ENCODE measurements around the gene GPR179. TPM values are rescaled to one million over a fixed set of nuclear protein-coding genes. Genes with fewer than 3 reads are reported as not detected.
"Not testable (repeated sequence)": the region's sequence is repeated elsewhere in the genome, so short reads cannot be mapped to it uniquely, and the experiment has no call there.

The GPR179 gene
- total RNA-seq, 1 donor from 2014 or later = 0.03 TPM

- Mint-ChIP-seq H3K27ac (no peak overlapping the region), H3K27me3 (ENCODE audit: insufficient read depth) (peaks cover 2% of the 10 kb centered on the region), H3K9me3 (no peaks in the 10 kb centered on the region), H3K4me1 (ENCODE audit: low read depth) (no peaks in the 10 kb centered on the region), H3K4me3 (no peak overlapping the region), H3K36me3 (ENCODE audit: low read depth) (peaks cover 18% of the 10 kb centered on the region)
- intact Hi-C loops (cut with micrococcal nuclease) = no loop called here
- no peak for DNase-seq (ENCODE audit: low spot score)
These were observed 19.0 kb downstream of the GPR179 start for GRCh38 chr17:38324772-38325171.

DNA sequence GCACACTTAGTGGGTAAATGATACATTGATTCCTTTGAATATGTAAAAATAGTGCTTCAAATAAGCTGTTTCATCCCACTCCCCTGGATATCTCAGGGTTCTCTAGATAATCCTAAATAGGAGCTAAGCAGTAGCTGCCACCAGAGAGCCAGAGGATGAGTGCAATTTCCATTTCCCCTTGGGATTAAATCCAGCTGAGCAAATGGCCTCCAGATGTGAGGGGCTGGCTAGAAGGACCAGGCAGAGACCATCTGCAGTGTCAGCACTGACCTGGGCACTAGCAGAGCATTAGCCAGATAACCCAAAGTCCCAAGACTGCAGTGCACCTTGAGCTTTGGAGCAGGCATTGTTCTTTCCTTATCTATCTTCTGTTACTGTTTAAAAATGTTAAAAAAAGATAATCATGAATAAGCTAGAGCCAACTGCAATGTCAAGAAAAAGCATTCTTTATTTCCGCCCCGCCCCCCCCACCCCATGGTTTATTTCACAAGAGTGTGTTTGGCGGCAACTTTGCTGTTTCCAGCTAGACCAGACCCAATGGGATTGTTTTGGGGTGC, 19.5 kb downstream of the GPR179 start:
- Mint-ChIP-seq H3K4me3 (no peak overlapping the region), H3K4me1 (ENCODE audit: low read depth) (no peaks in the 10 kb centered on the region), H3K36me3 (ENCODE audit: low read depth) (peaks cover 18% of the 10 kb centered on the region), H3K27me3 (ENCODE audit: insufficient read depth) (peaks cover 2% of the 10 kb centered on the region), H3K27ac (no peak overlapping the region), H3K9me3 (no peaks in the 10 kb centered on the region)
- intact Hi-C loops (cut with micrococcal nuclease) = no loop called here
- DNase-seq (ENCODE audit: low spot score) = no peak

GRCh38 chr17:38322897-38323296, 20.9 kb downstream of the GPR179 start:
- H3K4me3 Mint-ChIP-seq = no peak overlapping the region
- intact Hi-C loops (cut with micrococcal nuclease) = no loop called here
- H3K27ac Mint-ChIP-seq = no peak overlapping the region
- H3K4me1 Mint-ChIP-seq (ENCODE audit: low read depth) = no peaks in the 10 kb centered on the region
- peaks cover 2% of the 10 kb centered on the region for H3K27me3 Mint-ChIP-seq (ENCODE audit: insufficient read depth)
- H3K36me3 Mint-ChIP-seq (ENCODE audit: low read depth) = peaks cover 21% of the 10 kb centered on the region
- H3K9me3 Mint-ChIP-seq = no peaks in the 10 kb centered on the region
- DNase-seq (ENCODE audit: low spot score) = no peak

GRCh38 chr17:38322156-38322779, 21.5 kb downstream of the GPR179 start:
- H3K36me3 Mint-ChIP-seq (ENCODE audit: low read depth) = peaks cover 21% of the 10 kb centered on the region
- DNase-seq (ENCODE audit: low spot score) = peak; percentile 52
- no peak overlapping the region for H3K27ac Mint-ChIP-seq
- no peak overlapping the region for H3K4me3 Mint-ChIP-seq
- intact Hi-C loops (cut with micrococcal nuclease) = no loop called here
- H3K27me3 Mint-ChIP-seq (ENCODE audit: insufficient read depth) = peaks cover 2% of the 10 kb centered on the region
- no peaks in the 10 kb centered on the region for H3K4me1 Mint-ChIP-seq (ENCODE audit: low read depth)
- H3K9me3 Mint-ChIP-seq = no peaks in the 10 kb centered on the region

DNA sequence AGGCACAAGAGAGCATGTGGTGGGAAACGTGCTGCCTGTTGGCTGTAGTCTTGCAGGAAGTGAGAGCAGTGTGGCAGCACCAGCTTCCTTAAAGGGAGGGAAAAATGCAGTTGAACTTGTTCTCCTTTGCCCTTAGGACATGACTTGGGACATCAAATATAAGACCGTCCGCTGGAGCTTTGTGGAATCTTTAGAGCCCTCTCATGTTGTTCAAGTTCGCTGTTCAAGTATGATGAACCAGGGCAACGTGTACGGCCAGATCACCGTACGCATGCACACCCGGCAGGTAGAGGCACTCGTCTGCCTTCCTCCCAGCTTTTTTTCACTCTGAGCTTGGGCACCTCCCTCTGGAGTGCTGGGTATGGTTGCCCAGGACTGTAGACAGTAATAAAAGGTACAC, 23.3 kb downstream of the GPR179 start:
- Mint-ChIP-seq H3K4me3 (no peak overlapping the region), H3K27me3 (ENCODE audit: insufficient read depth) (no peaks in the 10 kb centered on the region), H3K27ac (no peak overlapping the region), H3K9me3 (no peaks in the 10 kb centered on the region), H3K36me3 (ENCODE audit: low read depth) (peaks cover 26% of the 10 kb centered on the region), H3K4me1 (ENCODE audit: low read depth) (no peaks in the 10 kb centered on the region)
- intact Hi-C loops (cut with micrococcal nuclease) = no loop called here
- no peak for DNase-seq (ENCODE audit: low spot score)

- peaks cover 21% of the 10 kb centered on the region for H3K36me3 Mint-ChIP-seq (ENCODE audit: low read depth)
- no peak overlapping the region for H3K4me3 Mint-ChIP-seq
- H3K4me1 Mint-ChIP-seq (ENCODE audit: low read depth) = peaks cover 6% of the 10 kb centered on the region
- DNase-seq (ENCODE audit: low spot score) = no peak
- no peak overlapping the region for H3K27ac Mint-ChIP-seq
- intact Hi-C loops (cut with micrococcal nuclease) = no loop called here
- H3K27me3 Mint-ChIP-seq (ENCODE audit: insufficient read depth) = no peaks in the 10 kb centered on the region
- H3K9me3 Mint-ChIP-seq = no peaks in the 10 kb centered on the region
These were observed 26.7 kb downstream of the GPR179 start for GRCh38 chr17:38317081-38317480.

GRCh38 chr17:38315497-38315896, 28.3 kb downstream of the GPR179 start:
- Mint-ChIP-seq H3K9me3 (no peaks in the 10 kb centered on the region), H3K27me3 (ENCODE audit: insufficient read depth) (no peaks in the 10 kb centered on the region), H3K27ac (no peak overlapping the region), H3K36me3 (ENCODE audit: low read depth) (peaks cover 15% of the 10 kb centered on the region), H3K4me3 (no peak overlapping the region), H3K4me1 (ENCODE audit: low read depth) (peaks cover 6% of the 10 kb centered on the region)
- intact Hi-C loops (cut with micrococcal nuclease) = no loop called here
- DNase-seq (ENCODE audit: low spot score) = no peak

DNA sequence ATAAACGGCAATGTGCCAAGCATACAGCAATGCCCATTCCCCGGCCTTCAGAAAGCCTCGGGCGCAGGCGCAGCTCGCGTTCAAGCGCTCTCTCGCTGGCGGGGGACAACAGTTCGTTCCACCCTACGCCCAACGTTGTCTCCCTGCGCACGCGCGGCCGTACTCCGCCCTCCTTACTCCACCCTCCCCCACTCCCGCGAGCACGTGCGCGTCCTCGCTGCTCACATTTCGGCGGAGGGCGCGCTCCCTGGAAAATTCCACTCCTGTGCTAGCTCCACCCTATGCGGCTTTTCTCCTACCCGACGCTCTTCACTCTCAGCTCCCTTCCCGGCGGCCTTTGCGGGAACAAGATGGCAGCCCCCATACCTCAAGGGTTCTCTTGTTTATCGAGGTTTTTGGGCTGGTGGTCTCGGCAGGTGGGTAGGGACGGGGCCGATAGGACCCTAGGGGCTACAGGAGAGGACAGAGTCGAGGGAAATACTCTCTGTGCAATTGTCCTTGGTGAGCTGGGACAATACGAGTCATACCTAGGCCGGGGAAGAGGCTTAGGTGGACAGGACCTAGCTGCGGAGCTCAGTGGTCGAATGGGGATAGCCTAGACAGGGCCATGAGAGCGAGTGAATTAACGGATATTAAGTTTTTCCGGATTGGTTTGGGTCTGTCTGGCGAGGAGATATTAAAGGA, 46.8 kb downstream of the GPR179 start, which contains the start of gene MRPL45:
Gene MRPL45 (plus strand): TSS at position 335 of the 684 bp plus-strand sequence. CDS start 16 bp downstream, at position 351.
- H3K4me1 Mint-ChIP-seq (ENCODE audit: low read depth); H3K27me3 Mint-ChIP-seq (ENCODE audit: insufficient read depth); intact Hi-C loops (cut with micrococcal nuclease); H3K9me3 Mint-ChIP-seq; H3K36me3 Mint-ChIP-seq (ENCODE audit: low read depth): not testable (repeated sequence)
- Mint-ChIP-seq H3K27ac (peak within 1 kb of the TSS; percentile 89), H3K4me3 (peak within 1 kb of the TSS; percentile 95)
- peak; percentile 96 for DNase-seq (ENCODE audit: low spot score)

- H3K4me1 Mint-ChIP-seq (ENCODE audit: low read depth); H3K9me3 Mint-ChIP-seq; DNase-seq (ENCODE audit: low spot score); intact Hi-C loops (cut with micrococcal nuclease); H3K36me3 Mint-ChIP-seq (ENCODE audit: low read depth); H3K27me3 Mint-ChIP-seq (ENCODE audit: insufficient read depth): not testable (repeated sequence)
- Mint-ChIP-seq H3K27ac (peak overlapping the region; percentile 52), H3K4me3 (peak overlapping the region; percentile 95)
These were observed 48.0 kb downstream of the GPR179 start for GRCh38 chr17:38295602-38296365.

DNA sequence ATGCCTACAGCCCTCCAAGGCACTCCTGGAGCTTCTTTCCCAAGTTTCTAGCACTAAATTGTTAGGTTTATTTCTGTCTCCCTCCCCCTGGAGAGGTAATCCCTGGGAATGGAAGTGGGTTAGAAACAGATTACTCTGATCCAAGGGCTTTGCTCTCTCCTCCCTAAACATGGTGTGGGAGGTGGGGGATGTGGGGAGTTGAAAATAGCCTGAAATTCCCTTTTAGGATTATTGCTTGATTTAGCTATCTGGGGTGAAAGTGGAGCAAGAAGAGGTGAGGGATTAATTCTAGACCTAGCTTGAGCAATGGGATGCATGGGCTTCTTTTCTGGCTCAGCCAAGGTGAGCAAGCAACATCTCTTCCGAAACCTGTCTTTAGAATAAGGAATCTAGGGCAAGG, 54.0 kb downstream of the GPR179 start:
- H3K4me3 Mint-ChIP-seq; H3K4me1 Mint-ChIP-seq (ENCODE audit: low read depth); H3K27me3 Mint-ChIP-seq (ENCODE audit: insufficient read depth); H3K9me3 Mint-ChIP-seq; DNase-seq (ENCODE audit: low spot score); intact Hi-C loops (cut with micrococcal nuclease); H3K36me3 Mint-ChIP-seq (ENCODE audit: low read depth); H3K27ac Mint-ChIP-seq: not testable (repeated sequence)

DNA sequence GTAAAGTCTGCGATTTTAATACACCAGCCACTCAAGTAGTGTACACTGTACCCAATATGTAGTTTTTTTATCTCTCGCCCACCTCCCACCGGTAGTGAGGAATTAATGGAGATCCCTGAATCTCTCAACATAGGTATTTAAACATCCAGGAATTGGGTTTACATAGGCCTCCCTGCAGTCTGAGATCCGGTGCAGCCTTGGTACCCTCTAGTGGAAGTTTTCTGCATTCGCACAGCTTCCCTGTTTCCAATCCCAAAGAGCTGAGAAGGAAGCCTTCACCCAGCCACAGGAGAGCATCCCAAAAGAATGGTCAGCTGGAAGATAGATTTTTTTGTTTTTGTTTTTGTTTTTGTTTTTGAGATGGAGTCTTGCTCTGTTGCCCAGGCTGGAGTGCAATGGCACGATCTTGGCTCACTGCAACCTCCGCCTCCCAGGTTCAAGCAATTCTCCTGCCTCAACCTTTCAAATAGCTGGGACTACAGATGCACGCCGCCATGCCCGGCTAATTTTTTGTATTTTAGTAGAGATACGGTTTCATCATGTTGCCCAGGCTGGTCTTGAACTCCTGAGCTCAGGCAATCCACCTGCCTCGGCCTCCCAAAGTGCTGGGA, 55.4 kb downstream of the GPR179 start:
- intact Hi-C loops (cut with micrococcal nuclease); DNase-seq (ENCODE audit: low spot score): not testable (repeated sequence)

GRCh38 chr17:38286501-38287091, 57.2 kb downstream of the GPR179 start:
- intact Hi-C loops (cut with micrococcal nuclease); H3K4me1 Mint-ChIP-seq (ENCODE audit: low read depth); H3K4me3 Mint-ChIP-seq; H3K9me3 Mint-ChIP-seq; DNase-seq (ENCODE audit: low spot score); H3K27me3 Mint-ChIP-seq (ENCODE audit: insufficient read depth); H3K36me3 Mint-ChIP-seq (ENCODE audit: low read depth): not testable (repeated sequence)
- peak overlapping the region; percentile 58 for H3K27ac Mint-ChIP-seq

More for the DNA sequence above, 55.4 kb downstream of the GPR179 start:
- not testable (repeated sequence) for H3K9me3 Mint-ChIP-seq; H3K27me3 Mint-ChIP-seq (ENCODE audit: insufficient read depth); H3K27ac Mint-ChIP-seq; H3K4me1 Mint-ChIP-seq (ENCODE audit: low read depth); H3K4me3 Mint-ChIP-seq; H3K36me3 Mint-ChIP-seq (ENCODE audit: low read depth)
